H1 (cell line): ENCODE measurements around the gene ESYT2. TPM values are rescaled to one million over a fixed set of nuclear protein-coding genes. Genes with fewer than 3 reads are reported as not detected.

Source experiments
- CTCF ChIA-PET: fragments of 300-600 bp; sonication (Branson Sonifier 250); formaldehyde crosslinking; loops from one replicate; lab custom pipeline; 2021; ENCODE audit not compliant: partially characterized antibody; lab: Charles Lee
- POLR2A ChIA-PET: fragments of 300-600 bp; sonication (Branson Sonifier 250); formaldehyde crosslinking; loops from one replicate; lab custom pipeline; 2021; ENCODE audit warnings: inconsistent platforms; ENCODE audit not compliant: partially characterized antibody; lab: Charles Lee
- DNase-seq, 2 experiments: peaks; one replicate each; pipeline versions ENCODE4 v3.0.0 to v3.0.0-alpha.2; 2010 to 2022; ENCODE audit warnings: low spot score in 2 of 2, low read depth in 1 of 2, mixed read lengths in 1 of 2
- FAIRE-seq: peaks from 2 replicates; lab custom pipeline; 2011; peaks lifted over from hg19 to GRCh38; lab: Jason Lieb, UNC
- H2AFZ ChIP-seq: 2 replicates; pipeline ENCODE4 v1.8.1; 2012; ENCODE audit warnings: low read length, inconsistent platforms
- H2AK5ac ChIP-seq: 2 replicates; pipeline ENCODE4 v1.6.1; 2013; ENCODE audit warnings: low read depth, low read length
- H2BK120ac ChIP-seq: replicated peaks from 2 replicates; pipeline ENCODE3; 2013; ENCODE audit warnings: low read depth, low read length, inconsistent platforms
- H2BK12ac ChIP-seq: 2 replicates; pipeline ENCODE4 v1.6.1; 2013; ENCODE audit warnings: low read depth, low read length
- H2BK15ac ChIP-seq: 2 replicates; pipeline ENCODE4 v1.6.1; 2013; ENCODE audit warnings: low read length
- H2BK20ac ChIP-seq: 2 replicates; pipeline ENCODE4 v1.6.1; 2013; ENCODE audit warnings: low read length
- H2BK5ac ChIP-seq: 2 replicates; pipeline ENCODE4 v1.6.1; 2013; ENCODE audit warnings: low read depth, low read length
- H3K14ac ChIP-seq: 2 replicates; pipeline ENCODE4 v1.6.1; 2013; ENCODE audit warnings: inconsistent platforms; ENCODE audit not compliant: insufficient read length
- H3K18ac ChIP-seq: 2 replicates; pipeline ENCODE4 v1.6.1; 2013; ENCODE audit warnings: low read length; ENCODE audit errors: extremely low read depth
- H3K23ac ChIP-seq: 2 replicates; pipeline ENCODE4 v1.6.1; 2013; ENCODE audit warnings: inconsistent platforms; ENCODE audit not compliant: insufficient read length
- H3K23me2 ChIP-seq: 2 replicates; pipeline ENCODE4 v1.6.1; 2013; ENCODE audit warnings: low read depth, low read length
- H3K27ac ChIP-seq: 2 replicates; pipeline ENCODE4 v1.6.1; 2011; ENCODE audit warnings: low read depth, low read length, inconsistent platforms
- H3K27me3 ChIP-seq, 4 experiments: replicated peaks in 1 of 4; 1 replicate in 1 of 4; 2 replicates in 3 of 4; pipeline versions ENCODE4 v1.6.1 to v1.8.1; 2011 to 2013; ENCODE audit warnings: low read length in 3 of 4, mild to moderate bottlenecking in 3 of 4, inconsistent platforms in 2 of 4, mixed read lengths in 2 of 4, moderate library complexity in 1 of 4; ENCODE audit not compliant: control insufficient read depth in 3 of 4, insufficient read depth in 3 of 4; ENCODE audit errors: extremely low read depth in 1 of 4
- H3K36me3 ChIP-seq, 4 experiments: 2 replicates each; pipeline versions ENCODE4 v1.6.1 to v1.8.1; 2011 to 2013; ENCODE audit warnings: mild to moderate bottlenecking in 4 of 4, low read length in 3 of 4, moderate library complexity in 2 of 4, control low read depth in 1 of 4, inconsistent platforms in 1 of 4; ENCODE audit not compliant: insufficient read depth in 4 of 4, control insufficient read depth in 2 of 4
- H3K4ac ChIP-seq: replicated peaks from 2 replicates; pipeline ENCODE3; 2013; ENCODE audit warnings: low read length, low read depth, mixed read lengths, inconsistent platforms; ENCODE audit not compliant: insufficient read length
- H3K4me1 ChIP-seq, 4 experiments: replicated peaks in 1 of 4; 1 replicate in 1 of 4; 2 replicates in 3 of 4; pipeline versions ENCODE4 v1.6.1 to v1.8.1; 2011 to 2013; ENCODE audit warnings: low read length in 3 of 4, inconsistent platforms in 2 of 4, mixed read lengths in 1 of 4; ENCODE audit not compliant: insufficient read depth in 4 of 4, control insufficient read depth in 3 of 4
- H3K4me2 ChIP-seq, 2 experiments: 2 replicates each; pipeline versions ENCODE4 v1.6.1 to v1.8.1; 2011 to 2013; ENCODE audit warnings: low read depth in 2 of 2, low read length in 2 of 2, control low read depth in 1 of 2, inconsistent platforms in 1 of 2, mild to moderate bottlenecking in 1 of 2; ENCODE audit not compliant: insufficient read depth in 1 of 2
- H3K4me3 ChIP-seq, 4 experiments: fragments of 200-600, 300-600 bp in 1 of 4; sonication (generic), shearing (Covaris generic), sonication (Bioruptor Twin) in 1 of 4; 2 replicates each; pipeline versions ENCODE4 v1.5.1 to v1.8.1; 2011 to 2016; ENCODE audit warnings: low read length in 4 of 4, low read depth in 3 of 4, control low read depth in 2 of 4, inconsistent platforms in 2 of 4, mild to moderate bottlenecking in 2 of 4, mixed read lengths in 1 of 4, moderate library complexity in 1 of 4; ENCODE audit not compliant: insufficient read depth in 2 of 4; ENCODE audit errors: extremely low read depth in 1 of 4
- H3K56ac ChIP-seq: replicated peaks from 2 replicates; pipeline ENCODE3; 2013; ENCODE audit warnings: low read depth, mild to moderate bottlenecking, mixed read lengths, low read length, inconsistent platforms; ENCODE audit not compliant: insufficient read length
- H3K79me1 ChIP-seq: 2 replicates; pipeline ENCODE4 v1.6.1; 2013; ENCODE audit warnings: low read depth, low read length, control low read depth
- H3K79me2 ChIP-seq, 2 experiments: 2 replicates each; pipeline versions ENCODE4 v1.6.1 to v1.8.1; 2012 to 2013; ENCODE audit warnings: low read length in 2 of 2, mild to moderate bottlenecking in 2 of 2, inconsistent platforms in 1 of 2; ENCODE audit not compliant: insufficient read depth in 2 of 2, control insufficient read depth in 1 of 2
- H3K9ac ChIP-seq, 4 experiments: replicated peaks in 1 of 4; 1 replicate in 1 of 4; 2 replicates in 3 of 4; pipeline versions ENCODE4 v1.6.1 to v1.8.1; 2011 to 2013; ENCODE audit warnings: low read depth in 3 of 4, low read length in 3 of 4, control low read depth in 2 of 4, mild to moderate bottlenecking in 2 of 4, moderate library complexity in 2 of 4, inconsistent platforms in 1 of 4; ENCODE audit errors: extremely low read depth in 1 of 4
- H3K9me3 ChIP-seq, 2 experiments: 2 replicates each; pipeline versions ENCODE4 v1.6.1 to v1.8.1; 2012 to 2013; ENCODE audit warnings: mild to moderate bottlenecking in 2 of 2, moderate library complexity in 2 of 2, control low read depth in 1 of 2, inconsistent platforms in 1 of 2, low read depth in 1 of 2, low read length in 1 of 2, mixed read lengths in 1 of 2; ENCODE audit not compliant: insufficient read depth in 2 of 2
- H4K20me1 ChIP-seq, 2 experiments: replicated peaks in 1 of 2; 2 replicates each; pipeline versions ENCODE3 to v1.8.1; 2011 to 2013; ENCODE audit warnings: inconsistent platforms in 2 of 2, low read length in 2 of 2, mild to moderate bottlenecking in 1 of 2; ENCODE audit not compliant: insufficient read depth in 2 of 2, control insufficient read depth in 1 of 2
- H4K5ac ChIP-seq: 2 replicates; pipeline ENCODE4 v1.6.1; 2013; ENCODE audit warnings: low read length, low read depth, mixed read lengths, inconsistent platforms; ENCODE audit not compliant: insufficient read length
- H4K8ac ChIP-seq: 2 replicates; pipeline ENCODE4 v1.8.0; 2013; ENCODE audit warnings: mild to moderate bottlenecking, moderate library complexity, low read length, inconsistent platforms; ENCODE audit not compliant: insufficient read depth; ENCODE audit errors: extremely low read depth
- H4K91ac ChIP-seq: replicated peaks from 2 replicates; pipeline ENCODE3; 2013; ENCODE audit warnings: low read length, mixed read lengths, inconsistent platforms; ENCODE audit not compliant: insufficient read length
- GTF2F1 ChIP-seq: IDR thresholded peaks from 2 replicates; pipeline ENCODE4 v1.6.1; 2012; ENCODE audit warnings: low read depth, low read length, improper control_type of control experiment, borderline replicate concordance
- KDM5A ChIP-seq: fragments of 200-600 bp; IDR thresholded peaks from 2 replicates; pipeline ENCODE4 v1.7.1; 2012; ENCODE audit warnings: mild to moderate bottlenecking, low read length, inconsistent platforms, mixed read lengths
- POU5F1 ChIP-seq: IDR thresholded peaks from 2 replicates; pipeline ENCODE4 v1.6.1; 2011; ENCODE audit warnings: low read depth, mild to moderate bottlenecking, low read length, moderate library complexity
- SRF ChIP-seq: IDR thresholded peaks from 2 replicates; pipeline ENCODE4 v1.6.1; 2011; ENCODE audit warnings: mild to moderate bottlenecking, low read depth, low read length, moderate library complexity
- TAF1 ChIP-seq: IDR thresholded peaks from 2 replicates; pipeline ENCODE4 v1.6.1; 2011; ENCODE audit warnings: mild to moderate bottlenecking, low read depth, low read length
- WGBS, 2 experiments: shearing (Covaris generic) in 1 of 2; methylation state at CpG; one replicate each; pipeline versions ENCODE4 v1.1.6 to v1.1.7; 2013 to 2015; ENCODE audit warnings: low lambda C conversion rate in 2 of 2, mixed read lengths in 2 of 2, inconsistent platforms in 1 of 2, low coverage in 1 of 2, missing lambda C conversion rate in 1 of 2; ENCODE audit not compliant: insufficient replicate concordance in 2 of 2, insufficient coverage in 1 of 2, insufficient read length in 1 of 2; ENCODE audit errors: extremely low coverage in 1 of 2, missing lambda C conversion rate in 1 of 2; 5-methylcytosine and 5-hydroxymethylcytosine counted together
- polyA plus RNA-seq, 7 experiments: library from polyadenylated mRNA; depleted of rRNA in 3 of 7; stranded (reverse) in 5 of 7; unstranded in 2 of 7; fragments of >200 nt in 5 of 7; fragments of 200-250 nt in 2 of 7; gene quantifications; 1 replicate in 5 of 7; 2 replicates in 1 of 7; 4 replicates in 1 of 7; pipeline versions ENCODE4 v1.2.1 to v1.2.3, GENCODE V29; 2011 to 2013; ENCODE audit warnings: missing spikeins in 2 of 7, mixed read lengths in 2 of 7
- total RNA-seq: library from RNA; stranded (reverse); fragmentation: NEBNext Ultra II Directional; extraction: Animal tissue kit (Norgen Biotek cat#: 25700); gene quantifications from 2 replicates; pipeline ENCODE4 v1.2.1, GENCODE V29; 2021
- TF ChIP-seq, protein P1 (sequence below), 3 experiments: IDR thresholded peaks; 1 replicate in 2 of 3; 2 replicates in 1 of 3; pipeline versions ENCODE4 v1.5.1 to v1.6.1; 2011; ENCODE audit warnings: low read length in 3 of 3, mild to moderate bottlenecking in 3 of 3, inconsistent platforms in 2 of 3, low read depth in 1 of 3, moderate library complexity in 1 of 3; ENCODE audit not compliant: insufficient read depth in 1 of 3; ENCODE audit errors: control extremely low read depth in 1 of 3

ESYT2 gene
- total and polyA plus RNA-seq, 2 of the 8 experiments (the other 6 are each of a cell fraction or from before 2014, with no cell fraction given) = 27.0 to 37.5 TPM

DNA sequence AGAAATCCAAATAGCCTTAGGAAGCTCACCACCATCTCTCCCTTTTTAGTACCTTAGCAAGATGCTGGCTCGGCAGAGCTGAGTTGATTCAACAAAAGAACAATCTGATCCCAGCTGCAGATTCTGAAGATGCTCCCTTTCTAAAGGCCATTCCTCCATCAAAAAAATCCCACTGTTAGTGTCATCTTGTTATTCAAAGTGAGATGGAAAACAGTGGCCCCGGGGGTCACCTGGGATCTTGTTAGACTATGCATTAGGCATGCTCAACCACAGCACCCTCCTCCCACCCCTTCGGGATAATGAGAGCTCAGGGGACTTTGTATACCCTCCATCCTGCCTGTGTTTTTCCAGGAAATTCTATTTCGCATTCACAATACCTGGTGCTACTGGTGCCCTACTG lies 127.1 kb downstream of the ESYT2 start:
- FAIRE-seq (peak; percentile 72), DNase-seq (peak; percentile 47 to 62)
- peaks cover 18 to 70% of the 10 kb centered on the region in 2 experiments for H3K79me2 ChIP-seq

More for the DNA sequence above, 127.1 kb downstream of the ESYT2 start:
- POLR2A ChIA-PET = interaction anchor here (1.2 to 1.7 kb wide), 2 partner anchors 28 to 45 kb away, joined by 3 read pairs; no protein-coding TSS in a partner anchor
- CTCF ChIA-PET = no interaction called here
- peak overlapping the region; percentile 7 to 96 (median 42); a peak in 6 of 8 replicates for H3K4me3 ChIP-seq
- peak overlapping the region; percentile 54 for H4K5ac ChIP-seq
- whole genome bisulfite sequencing, 2 experiments = 10% methylated on average over 4 of the region's 4 CpGs; no CpG with 5 or more reads in 1 of the 2 experiments
- H3K36me3 ChIP-seq = peaks cover 5 to 38% (median 32%) of the 10 kb centered on the region in 4 experiments
- H2AK5ac ChIP-seq = no peak overlapping the region
- H4K20me1 ChIP-seq = peaks cover 2 to 7% of the 10 kb centered on the region in 2 experiments
- no peak overlapping the region for H3K27ac ChIP-seq
- peaks cover 6 to 20% (median 12%) of the 10 kb centered on the region in 4 experiments; a peak in 6 of 7 replicates for H3K4me1 ChIP-seq
- no peak overlapping the region for H2AFZ ChIP-seq
- H3K23ac ChIP-seq = no peak overlapping the region
- peak overlapping the region; percentile 83 to 99 for H3K4me2 ChIP-seq
- no peak overlapping the region for H3K9ac ChIP-seq
- peaks cover 8% of the 10 kb centered on the region; the same call in 1 of the 2 replicates for H3K79me1 ChIP-seq
- H3K4ac ChIP-seq = no peak overlapping the region
- no peak overlapping the region for H3K56ac ChIP-seq
- H3K9me3 ChIP-seq = no peaks in the 10 kb centered on the region
- no peak overlapping the region for H3K18ac ChIP-seq
- no peak overlapping the region for H4K91ac ChIP-seq
- no peak overlapping the region for H3K14ac ChIP-seq
- no peak overlapping the region for H4K8ac ChIP-seq
- no peak overlapping the region for H2BK15ac ChIP-seq
- H3K27me3 ChIP-seq = no peaks in the 10 kb centered on the region
- peaks cover 6% of the 10 kb centered on the region; the same call in 1 of the 2 replicates for H3K23me2 ChIP-seq
- H2BK12ac ChIP-seq = no peak overlapping the region
- no peak overlapping the region for H2BK5ac ChIP-seq
- no peak overlapping the region for H2BK20ac ChIP-seq
- TF ChIP-seq KDM5A (no peak), SRF (no peak), POU5F1 (no peak), GTF2F1 (no peak), TAF1 (no peak)
- TF ChIP-seq, protein P1, sequence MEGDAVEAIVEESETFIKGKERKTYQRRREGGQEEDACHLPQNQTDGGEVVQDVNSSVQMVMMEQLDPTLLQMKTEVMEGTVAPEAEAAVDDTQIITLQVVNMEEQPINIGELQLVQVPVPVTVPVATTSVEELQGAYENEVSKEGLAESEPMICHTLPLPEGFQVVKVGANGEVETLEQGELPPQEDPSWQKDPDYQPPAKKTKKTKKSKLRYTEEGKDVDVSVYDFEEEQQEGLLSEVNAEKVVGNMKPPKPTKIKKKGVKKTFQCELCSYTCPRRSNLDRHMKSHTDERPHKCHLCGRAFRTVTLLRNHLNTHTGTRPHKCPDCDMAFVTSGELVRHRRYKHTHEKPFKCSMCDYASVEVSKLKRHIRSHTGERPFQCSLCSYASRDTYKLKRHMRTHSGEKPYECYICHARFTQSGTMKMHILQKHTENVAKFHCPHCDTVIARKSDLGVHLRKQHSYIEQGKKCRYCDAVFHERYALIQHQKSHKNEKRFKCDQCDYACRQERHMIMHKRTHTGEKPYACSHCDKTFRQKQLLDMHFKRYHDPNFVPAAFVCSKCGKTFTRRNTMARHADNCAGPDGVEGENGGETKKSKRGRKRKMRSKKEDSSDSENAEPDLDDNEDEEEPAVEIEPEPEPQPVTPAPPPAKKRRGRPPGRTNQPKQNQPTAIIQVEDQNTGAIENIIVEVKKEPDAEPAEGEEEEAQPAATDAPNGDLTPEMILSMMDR (IDR thresholded peaks at IDR 0.05; ENCODE audit: control extremely low read depth in 1 of 3, insufficient read depth in 1 of 3, low read depth in 1 of 3, low read length in 3 of 3) = no peak
- H2BK120ac ChIP-seq = no peak overlapping the region
